SK-N-SH (cell line): ENCODE measurements around the gene FOXA2. TPM values are rescaled to one million over a fixed set of nuclear protein-coding genes. Genes with fewer than 3 reads are reported as not detected.

Experiments
- CTCF ChIA-PET: fragments of 300-600, 350-600 bp; formaldehyde crosslinking; extraction: SDS; loops from one replicate; lab custom pipeline; 2021; lab: Yijun Ruan, JAX
- POLR2A ChIA-PET: fragments of 350-600 bp; sonication (Branson Sonifier 250); formaldehyde crosslinking; extraction: SDS; loops from one replicate; lab custom pipeline; 2020; ENCODE audit warnings: antibody characterized with exemption, inconsistent platforms; lab: Yijun Ruan, JAX
- DNase-seq: peaks from one replicate; pipeline ENCODE4 v3.0.0; 2012
- H2AFZ ChIP-seq: fragments of 200-600 bp; sonication (generic); 2 replicates; pipeline ENCODE4 v1.8.1; 2016; ENCODE audit warnings: antibody characterized with exemption, mild to moderate bottlenecking, low read depth
- H3F3A ChIP-seq: fragments of 200-600 bp; sonication (generic); replicated peaks from 2 replicates; pipeline ENCODE3; 2016; ENCODE audit warnings: antibody characterized with exemption, mild to moderate bottlenecking; ENCODE audit not compliant: insufficient read depth
- H3K27ac ChIP-seq, 2 experiments: fragments of 200-500 bp in 1 of 2; fragments of 200-600 bp in 1 of 2; sonication (Bioruptor generic) in 1 of 2; sonication (generic), shearing (Covaris generic) in 1 of 2; 2 replicates each; pipeline versions ENCODE4 v1.5.1 to v1.6.1; 2014 to 2016; ENCODE audit warnings: low read depth in 2 of 2, inconsistent platforms in 1 of 2, low read length in 1 of 2, mild to moderate bottlenecking in 1 of 2, mixed read lengths in 1 of 2
- H3K27me3 ChIP-seq: fragments of 200-600 bp; sonication (generic), shearing (Covaris generic); 2 replicates; pipeline ENCODE4 v1.6.1; 2016; ENCODE audit warnings: mixed run types; ENCODE audit not compliant: insufficient read depth
- H3K36me3 ChIP-seq, 2 experiments: fragments of 200-500 bp in 1 of 2; fragments of 200-600 bp in 1 of 2; sonication (Bioruptor generic) in 1 of 2; sonication (generic) in 1 of 2; replicated peaks in 1 of 2; 2 replicates each; pipeline versions ENCODE3 to v1.5.1; 2014 to 2016; ENCODE audit warnings: low read length in 1 of 2, mild to moderate bottlenecking in 1 of 2; ENCODE audit not compliant: insufficient read depth in 2 of 2, control insufficient read depth in 1 of 2
- H3K4me1 ChIP-seq, 2 experiments: fragments of 200-500 bp in 1 of 2; fragments of 200-600 bp in 1 of 2; sonication (Bioruptor generic) in 1 of 2; sonication (generic), shearing (Covaris generic) in 1 of 2; 2 replicates each; pipeline versions ENCODE4 v1.5.1 to v1.6.1; 2014 to 2016; ENCODE audit warnings: low read depth in 1 of 2, low read length in 1 of 2, mixed run types in 1 of 2; ENCODE audit not compliant: insufficient read depth in 2 of 2, control insufficient read depth in 1 of 2
- H3K4me2 ChIP-seq: fragments of 200-600 bp; sonication (generic), shearing (Covaris generic); 2 replicates; pipeline ENCODE4 v1.6.1; 2017; ENCODE audit warnings: mixed run types
- H3K4me3 ChIP-seq, 2 experiments: fragments of 200-500 bp in 1 of 2; fragments of 200-600 bp in 1 of 2; sonication (Bioruptor generic) in 1 of 2; sonication (generic), shearing (Covaris generic) in 1 of 2; 2 replicates each; pipeline versions ENCODE4 v1.5.1 to v1.8.1; 2014 to 2016; ENCODE audit warnings: low read depth in 2 of 2, inconsistent platforms in 1 of 2, low read length in 1 of 2, mild to moderate bottlenecking in 1 of 2, mixed read lengths in 1 of 2, moderate library complexity in 1 of 2
- H3K79me2 ChIP-seq: fragments of 200-600 bp; sonication (generic); 2 replicates; pipeline ENCODE4 v1.8.1; 2017; ENCODE audit warnings: mild to moderate bottlenecking; ENCODE audit not compliant: insufficient read depth
- H3K9ac ChIP-seq: fragments of 200-600 bp; sonication (generic); 2 replicates; pipeline ENCODE4 v1.6.1; 2017; ENCODE audit warnings: mixed run types
- H3K9me2 ChIP-seq: fragments of 200-600 bp; sonication (generic); 2 replicates; pipeline ENCODE4 v1.6.1; 2017; ENCODE audit warnings: mixed run types
- H3K9me3 ChIP-seq: fragments of 200-600 bp; sonication (generic); 2 replicates; pipeline ENCODE4 v1.6.1; 2017; ENCODE audit warnings: mixed run types, mild to moderate bottlenecking, moderate library complexity
- H4K20me1 ChIP-seq: fragments of 200-600 bp; sonication (generic); 2 replicates; pipeline ENCODE4 v1.6.1; 2017; ENCODE audit warnings: mild to moderate bottlenecking, mixed run types; ENCODE audit not compliant: insufficient read depth
- CHD2 ChIP-seq: fragments of 150-350 bp; IDR thresholded peaks from 2 replicates; pipeline ENCODE4 v1.6.1; 2018; ENCODE audit warnings: low read length; ENCODE audit not compliant: partially characterized antibody
- ELF1 ChIP-seq: IDR thresholded peaks from 2 replicates; pipeline ENCODE4 v1.4.0; 2012
- EZH2phosphoT487 ChIP-seq: fragments of 200-600 bp; sonication (generic); IDR thresholded peaks from 2 replicates; pipeline ENCODE4 v1.6.1; 2017; ENCODE audit warnings: low read depth, mixed run types, mild to moderate bottlenecking, antibody characterized with exemption, moderate library complexity, borderline replicate concordance
- FOXJ3 ChIP-seq: sonication (generic); formaldehyde crosslinking; IDR thresholded peaks from 2 replicates; pipeline ENCODE4 v1.5.1; 2020; ENCODE audit warnings: mild to moderate bottlenecking, missing genetic modification reagents
- GABPA ChIP-seq: IDR thresholded peaks from 2 replicates; pipeline ENCODE4 v1.4.0; 2012; ENCODE audit warnings: low read depth, mild to moderate bottlenecking
- NRF1 ChIP-seq: IDR thresholded peaks from 2 replicates; pipeline ENCODE4 v1.6.1; 2012; ENCODE audit warnings: low read depth, mild to moderate bottlenecking, low read length
- PBX3 ChIP-seq: IDR thresholded peaks from 2 replicates; pipeline ENCODE4; 2012
- POLR2AphosphoS5 ChIP-seq: IDR thresholded peaks from 2 replicates; pipeline ENCODE4 v1.6.1; 2012; ENCODE audit warnings: low read depth, low read length
- RAD21 ChIP-seq: IDR thresholded peaks from 2 replicates; pipeline ENCODE4 v1.6.1; 2012; ENCODE audit warnings: mild to moderate bottlenecking, low read length
- RCOR1 ChIP-seq: fragments of 150-350 bp; IDR thresholded peaks from 2 replicates; pipeline ENCODE4 v1.6.1; 2017; ENCODE audit warnings: antibody characterized with exemption, low read length
- REST ChIP-seq: IDR thresholded peaks from 2 replicates; pipeline ENCODE4 v1.6.1; 2012; ENCODE audit warnings: mild to moderate bottlenecking, low read depth, low read length, moderate library complexity
- RFX5 ChIP-seq: IDR thresholded peaks from 2 replicates; pipeline ENCODE4 v1.6.1; 2012; ENCODE audit warnings: mild to moderate bottlenecking, improper control_type of control experiment, low read length
- TAF1 ChIP-seq: IDR thresholded peaks from 2 replicates; pipeline ENCODE4 v1.6.1; 2012; ENCODE audit warnings: low read depth, mild to moderate bottlenecking, low read length, moderate library complexity, borderline replicate concordance
- TEAD4 ChIP-seq: IDR thresholded peaks from 2 replicates; pipeline ENCODE4 v1.4.0; 2012; ENCODE audit warnings: mild to moderate bottlenecking, borderline replicate concordance; ENCODE audit not compliant: insufficient read depth
- WGBS: methylation state at CpG from one replicate; pipeline ENCODE4 v1.1.6; 2017; ENCODE audit warnings: low lambda C conversion rate; 5-methylcytosine and 5-hydroxymethylcytosine counted together
- polyA plus RNA-seq, 3 experiments: library from polyadenylated mRNA; depleted of rRNA; stranded (reverse); fragments of >200 nt; gene quantifications; 2 replicates each; pipeline ENCODE4 v1.2.3, GENCODE V29; 2012
- TF ChIP-seq, protein P1 (sequence below): IDR thresholded peaks from 2 replicates; pipeline ENCODE4 v1.4.0; 2012; ENCODE audit warnings: low read depth
- TF ChIP-seq, protein P2 (sequence below): fragments of 200-600 bp; sonication (generic); IDR thresholded peaks from 2 replicates; pipeline ENCODE4 v1.6.1; 2017; ENCODE audit warnings: antibody characterized with exemption, mild to moderate bottlenecking, moderate library complexity

FOXA2 gene
- polyA plus RNA-seq, 1 of the 3 experiments (the other 2 are of a cell fraction), result not detected

DNA sequence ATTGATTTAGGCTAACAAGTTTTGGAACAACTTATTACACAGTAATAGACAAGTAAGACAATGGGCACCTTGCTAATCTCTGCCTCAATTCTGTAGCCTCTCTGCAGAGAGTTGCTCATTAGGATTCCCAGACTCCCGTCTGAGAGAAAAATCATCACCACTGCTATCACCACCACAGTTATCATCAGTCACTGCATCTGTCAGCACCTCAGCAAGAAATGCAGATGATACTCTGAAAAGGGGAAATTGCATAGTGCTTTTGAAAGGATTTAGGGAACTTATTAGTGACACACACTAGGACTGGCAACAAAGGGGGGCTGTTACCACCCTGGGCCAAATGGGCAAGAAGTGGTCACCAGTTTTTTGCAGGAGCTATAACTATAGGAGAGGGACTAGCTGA, 39.9 kb downstream of the FOXA2 start:
- Histone ChIP-seq H3K4me1 (no peaks in the 10 kb centered on the region), H3K79me2 (no peaks in the 10 kb centered on the region), H3K9ac (no peak overlapping the region), H3K27me3 (peaks cover 4% of the 10 kb centered on the region; the same call in 1 of the 2 replicates), H3K36me3 (no peaks in the 10 kb centered on the region), H3K4me3 (no peak overlapping the region), H3K27ac (no peak overlapping the region), H3K4me2 (no peak overlapping the region), H2AFZ (no peak overlapping the region), H3K9me3 (no peaks in the 10 kb centered on the region), H4K20me1 (no peaks in the 10 kb centered on the region), H3K9me2 (no peaks in the 10 kb centered on the region), H3F3A (no peaks in the 10 kb centered on the region)
- ChIA-PET CTCF (no interaction called here), POLR2A (no interaction called here)
- TF ChIP-seq TEAD4, result no peak
- TF ChIP-seq RCOR1, result no peak
- TF ChIP-seq, protein P1, sequence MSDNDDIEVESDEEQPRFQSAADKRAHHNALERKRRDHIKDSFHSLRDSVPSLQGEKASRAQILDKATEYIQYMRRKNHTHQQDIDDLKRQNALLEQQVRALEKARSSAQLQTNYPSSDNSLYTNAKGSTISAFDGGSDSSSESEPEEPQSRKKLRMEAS, result no peak
- TF ChIP-seq POLR2AphosphoS5, result no peak
- no peak for TF ChIP-seq REST
- TF ChIP-seq, protein P2, sequence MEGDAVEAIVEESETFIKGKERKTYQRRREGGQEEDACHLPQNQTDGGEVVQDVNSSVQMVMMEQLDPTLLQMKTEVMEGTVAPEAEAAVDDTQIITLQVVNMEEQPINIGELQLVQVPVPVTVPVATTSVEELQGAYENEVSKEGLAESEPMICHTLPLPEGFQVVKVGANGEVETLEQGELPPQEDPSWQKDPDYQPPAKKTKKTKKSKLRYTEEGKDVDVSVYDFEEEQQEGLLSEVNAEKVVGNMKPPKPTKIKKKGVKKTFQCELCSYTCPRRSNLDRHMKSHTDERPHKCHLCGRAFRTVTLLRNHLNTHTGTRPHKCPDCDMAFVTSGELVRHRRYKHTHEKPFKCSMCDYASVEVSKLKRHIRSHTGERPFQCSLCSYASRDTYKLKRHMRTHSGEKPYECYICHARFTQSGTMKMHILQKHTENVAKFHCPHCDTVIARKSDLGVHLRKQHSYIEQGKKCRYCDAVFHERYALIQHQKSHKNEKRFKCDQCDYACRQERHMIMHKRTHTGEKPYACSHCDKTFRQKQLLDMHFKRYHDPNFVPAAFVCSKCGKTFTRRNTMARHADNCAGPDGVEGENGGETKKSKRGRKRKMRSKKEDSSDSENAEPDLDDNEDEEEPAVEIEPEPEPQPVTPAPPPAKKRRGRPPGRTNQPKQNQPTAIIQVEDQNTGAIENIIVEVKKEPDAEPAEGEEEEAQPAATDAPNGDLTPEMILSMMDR, result no peak
- TF ChIP-seq CHD2, result no peak
- WGBS, result 4% methylated on average over 1 of the region's 1 CpG
- DNase-seq, result no peak

- Histone ChIP-seq H3K9me2 (no peaks in the 10 kb centered on the region), H3K27me3 (peaks cover 4% of the 10 kb centered on the region; the same call in 1 of the 2 replicates), H3K4me1 (no peaks in the 10 kb centered on the region), H3K36me3 (no peaks in the 10 kb centered on the region), H3K4me2 (no peak overlapping the region), H3K27ac (no peak overlapping the region), H3K79me2 (no peaks in the 10 kb centered on the region), H3K9me3 (no peaks in the 10 kb centered on the region), H4K20me1 (no peaks in the 10 kb centered on the region), H3K4me3 (no peak overlapping the region), H3F3A (no peaks in the 10 kb centered on the region), H3K9ac (no peak overlapping the region), H2AFZ (no peak overlapping the region)
- CTCF ChIA-PET, result no interaction called here
- WGBS, result 3% methylated on average over 1 of the region's 1 CpG
- no peak for DNase-seq
- POLR2A ChIA-PET, result no interaction called here
- TF ChIP-seq ELF1 (no peak), NRF1 (no peak), PBX3 (no peak), TAF1 (no peak), REST (no peak), RAD21 (no peak), EZH2phosphoT487 (no peak), FOXJ3 (CRISPR knock-in tag) (no peak), CHD2 (no peak), RFX5 (no peak), GABPA (no peak), TEAD4 (no peak)
These were observed 41.9 kb downstream of the FOXA2 start for GRCh38 chr20:22542427-22542826.
